H1 (cell line): Measurements from ENCODE around the gene LENG1. TPM values are rescaled to one million over a fixed set of nuclear protein-coding genes. Genes with fewer than 3 reads are reported as not detected.

Source experiments
- CREB1 ChIP-seq: IDR thresholded peaks from 2 replicates; pipeline ENCODE4 v1.6.1; 2012; ENCODE audit warnings: inconsistent platforms
- JUN ChIP-seq: IDR thresholded peaks from 2 replicates; pipeline ENCODE4 v1.6.1; 2011; ENCODE audit warnings: low read depth, mild to moderate bottlenecking, improper control_type of control experiment, low read length
- POLR2A ChIP-seq, 2 experiments: IDR thresholded peaks; 1 replicate in 1 of 2; 2 replicates in 1 of 2; pipeline ENCODE4 v1.6.1; 2011; ENCODE audit warnings: low read depth in 2 of 2, low read length in 2 of 2, mild to moderate bottlenecking in 2 of 2; ENCODE audit errors: control extremely low read depth in 1 of 2
- SP1 ChIP-seq: IDR thresholded peaks from 2 replicates; pipeline ENCODE4 v1.6.1; 2011; ENCODE audit warnings: low read depth, low read length
- polyA plus RNA-seq, 7 experiments: library from polyadenylated mRNA; depleted of rRNA in 3 of 7; stranded (reverse) in 5 of 7; unstranded in 2 of 7; fragments of >200 nt in 5 of 7; fragments of 200-250 nt in 2 of 7; gene quantifications; 1 replicate in 5 of 7; 2 replicates in 1 of 7; 4 replicates in 1 of 7; pipeline versions ENCODE4 v1.2.1 to v1.2.3, GENCODE V29; 2011 to 2013; ENCODE audit warnings: missing spikeins in 2 of 7, mixed read lengths in 2 of 7
- total RNA-seq: library from RNA; stranded (reverse); fragmentation: NEBNext Ultra II Directional; extraction: Animal tissue kit (Norgen Biotek cat#: 25700); gene quantifications from 2 replicates; pipeline ENCODE4 v1.2.1, GENCODE V29; 2021
- TF ChIP-seq, protein P1 (sequence below), 3 experiments: IDR thresholded peaks; 1 replicate in 2 of 3; 2 replicates in 1 of 3; pipeline versions ENCODE4 v1.5.1 to v1.6.1; 2011; ENCODE audit warnings: low read length in 3 of 3, mild to moderate bottlenecking in 3 of 3, inconsistent platforms in 2 of 3, low read depth in 1 of 3, moderate library complexity in 1 of 3; ENCODE audit not compliant: insufficient read depth in 1 of 3; ENCODE audit errors: control extremely low read depth in 1 of 3
- TF ChIP-seq, protein P2 (sequence below): fragments of 300-600 bp; sonication (generic); IDR thresholded peaks from 2 replicates; pipeline ENCODE4 v1.7.1; 2012; ENCODE audit warnings: low read length, moderate library complexity, mild to moderate bottlenecking, inconsistent platforms; ENCODE audit not compliant: insufficient replicate concordance

The LENG1 gene
- total and polyA plus RNA-seq, 2 of the 8 experiments (the other 6 are each of a cell fraction or from before 2014, with no cell fraction given), result 1.2 to 4.4 TPM

DNA sequence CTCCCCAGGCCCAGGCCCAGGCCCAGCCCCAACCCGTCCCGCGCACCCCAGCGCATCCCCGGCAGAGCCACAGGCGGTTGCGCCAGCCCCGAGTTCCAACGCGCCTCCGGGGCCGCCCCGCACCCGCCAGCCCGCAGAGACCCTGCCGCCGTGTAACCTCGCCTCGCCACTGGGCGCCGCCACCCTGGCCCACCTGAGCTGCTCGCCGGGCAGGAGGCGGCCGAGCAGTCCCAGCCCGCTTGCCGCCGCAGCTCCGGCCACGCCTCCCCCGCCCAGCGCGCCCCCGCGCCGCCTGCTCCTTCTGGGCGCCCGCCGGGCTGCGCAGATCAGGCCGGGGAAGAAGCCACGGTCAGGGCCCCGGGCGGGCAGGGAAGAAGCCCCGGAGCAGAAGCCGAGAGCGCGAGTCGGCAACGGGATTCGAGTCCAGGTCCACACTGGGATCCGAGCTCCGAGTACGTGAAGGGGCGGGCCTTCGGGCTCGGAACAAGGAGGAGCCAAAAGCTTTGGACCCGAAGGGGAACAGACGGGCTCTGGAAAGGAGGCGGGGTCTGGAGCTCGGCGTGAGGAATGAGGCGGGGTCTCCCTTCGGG, 29.7 kb upstream of the LENG1 start, which contains the start of gene MBOAT7 (continued):
- TF ChIP-seq, protein P1, sequence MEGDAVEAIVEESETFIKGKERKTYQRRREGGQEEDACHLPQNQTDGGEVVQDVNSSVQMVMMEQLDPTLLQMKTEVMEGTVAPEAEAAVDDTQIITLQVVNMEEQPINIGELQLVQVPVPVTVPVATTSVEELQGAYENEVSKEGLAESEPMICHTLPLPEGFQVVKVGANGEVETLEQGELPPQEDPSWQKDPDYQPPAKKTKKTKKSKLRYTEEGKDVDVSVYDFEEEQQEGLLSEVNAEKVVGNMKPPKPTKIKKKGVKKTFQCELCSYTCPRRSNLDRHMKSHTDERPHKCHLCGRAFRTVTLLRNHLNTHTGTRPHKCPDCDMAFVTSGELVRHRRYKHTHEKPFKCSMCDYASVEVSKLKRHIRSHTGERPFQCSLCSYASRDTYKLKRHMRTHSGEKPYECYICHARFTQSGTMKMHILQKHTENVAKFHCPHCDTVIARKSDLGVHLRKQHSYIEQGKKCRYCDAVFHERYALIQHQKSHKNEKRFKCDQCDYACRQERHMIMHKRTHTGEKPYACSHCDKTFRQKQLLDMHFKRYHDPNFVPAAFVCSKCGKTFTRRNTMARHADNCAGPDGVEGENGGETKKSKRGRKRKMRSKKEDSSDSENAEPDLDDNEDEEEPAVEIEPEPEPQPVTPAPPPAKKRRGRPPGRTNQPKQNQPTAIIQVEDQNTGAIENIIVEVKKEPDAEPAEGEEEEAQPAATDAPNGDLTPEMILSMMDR (IDR thresholded peaks at IDR 0.05; ENCODE audit: control extremely low read depth in 1 of 3, insufficient read depth in 1 of 3, low read depth in 1 of 3, low read length in 3 of 3), result peak; percentile 9 to 48 (median 25)
- TF ChIP-seq CREB1, result 0 out of 2 replicates have a peak, but pooled peaks have one; percentile 10
- TF ChIP-seq POLR2A (IDR thresholded peaks at IDR 0.05; ENCODE audit: control extremely low read depth in 1 of 2, low read depth in 2 of 2, low read length in 2 of 2), result no peak; a peak in 1 of 3 replicates
- TF ChIP-seq JUN, result no peak
- TF ChIP-seq, protein P2, sequence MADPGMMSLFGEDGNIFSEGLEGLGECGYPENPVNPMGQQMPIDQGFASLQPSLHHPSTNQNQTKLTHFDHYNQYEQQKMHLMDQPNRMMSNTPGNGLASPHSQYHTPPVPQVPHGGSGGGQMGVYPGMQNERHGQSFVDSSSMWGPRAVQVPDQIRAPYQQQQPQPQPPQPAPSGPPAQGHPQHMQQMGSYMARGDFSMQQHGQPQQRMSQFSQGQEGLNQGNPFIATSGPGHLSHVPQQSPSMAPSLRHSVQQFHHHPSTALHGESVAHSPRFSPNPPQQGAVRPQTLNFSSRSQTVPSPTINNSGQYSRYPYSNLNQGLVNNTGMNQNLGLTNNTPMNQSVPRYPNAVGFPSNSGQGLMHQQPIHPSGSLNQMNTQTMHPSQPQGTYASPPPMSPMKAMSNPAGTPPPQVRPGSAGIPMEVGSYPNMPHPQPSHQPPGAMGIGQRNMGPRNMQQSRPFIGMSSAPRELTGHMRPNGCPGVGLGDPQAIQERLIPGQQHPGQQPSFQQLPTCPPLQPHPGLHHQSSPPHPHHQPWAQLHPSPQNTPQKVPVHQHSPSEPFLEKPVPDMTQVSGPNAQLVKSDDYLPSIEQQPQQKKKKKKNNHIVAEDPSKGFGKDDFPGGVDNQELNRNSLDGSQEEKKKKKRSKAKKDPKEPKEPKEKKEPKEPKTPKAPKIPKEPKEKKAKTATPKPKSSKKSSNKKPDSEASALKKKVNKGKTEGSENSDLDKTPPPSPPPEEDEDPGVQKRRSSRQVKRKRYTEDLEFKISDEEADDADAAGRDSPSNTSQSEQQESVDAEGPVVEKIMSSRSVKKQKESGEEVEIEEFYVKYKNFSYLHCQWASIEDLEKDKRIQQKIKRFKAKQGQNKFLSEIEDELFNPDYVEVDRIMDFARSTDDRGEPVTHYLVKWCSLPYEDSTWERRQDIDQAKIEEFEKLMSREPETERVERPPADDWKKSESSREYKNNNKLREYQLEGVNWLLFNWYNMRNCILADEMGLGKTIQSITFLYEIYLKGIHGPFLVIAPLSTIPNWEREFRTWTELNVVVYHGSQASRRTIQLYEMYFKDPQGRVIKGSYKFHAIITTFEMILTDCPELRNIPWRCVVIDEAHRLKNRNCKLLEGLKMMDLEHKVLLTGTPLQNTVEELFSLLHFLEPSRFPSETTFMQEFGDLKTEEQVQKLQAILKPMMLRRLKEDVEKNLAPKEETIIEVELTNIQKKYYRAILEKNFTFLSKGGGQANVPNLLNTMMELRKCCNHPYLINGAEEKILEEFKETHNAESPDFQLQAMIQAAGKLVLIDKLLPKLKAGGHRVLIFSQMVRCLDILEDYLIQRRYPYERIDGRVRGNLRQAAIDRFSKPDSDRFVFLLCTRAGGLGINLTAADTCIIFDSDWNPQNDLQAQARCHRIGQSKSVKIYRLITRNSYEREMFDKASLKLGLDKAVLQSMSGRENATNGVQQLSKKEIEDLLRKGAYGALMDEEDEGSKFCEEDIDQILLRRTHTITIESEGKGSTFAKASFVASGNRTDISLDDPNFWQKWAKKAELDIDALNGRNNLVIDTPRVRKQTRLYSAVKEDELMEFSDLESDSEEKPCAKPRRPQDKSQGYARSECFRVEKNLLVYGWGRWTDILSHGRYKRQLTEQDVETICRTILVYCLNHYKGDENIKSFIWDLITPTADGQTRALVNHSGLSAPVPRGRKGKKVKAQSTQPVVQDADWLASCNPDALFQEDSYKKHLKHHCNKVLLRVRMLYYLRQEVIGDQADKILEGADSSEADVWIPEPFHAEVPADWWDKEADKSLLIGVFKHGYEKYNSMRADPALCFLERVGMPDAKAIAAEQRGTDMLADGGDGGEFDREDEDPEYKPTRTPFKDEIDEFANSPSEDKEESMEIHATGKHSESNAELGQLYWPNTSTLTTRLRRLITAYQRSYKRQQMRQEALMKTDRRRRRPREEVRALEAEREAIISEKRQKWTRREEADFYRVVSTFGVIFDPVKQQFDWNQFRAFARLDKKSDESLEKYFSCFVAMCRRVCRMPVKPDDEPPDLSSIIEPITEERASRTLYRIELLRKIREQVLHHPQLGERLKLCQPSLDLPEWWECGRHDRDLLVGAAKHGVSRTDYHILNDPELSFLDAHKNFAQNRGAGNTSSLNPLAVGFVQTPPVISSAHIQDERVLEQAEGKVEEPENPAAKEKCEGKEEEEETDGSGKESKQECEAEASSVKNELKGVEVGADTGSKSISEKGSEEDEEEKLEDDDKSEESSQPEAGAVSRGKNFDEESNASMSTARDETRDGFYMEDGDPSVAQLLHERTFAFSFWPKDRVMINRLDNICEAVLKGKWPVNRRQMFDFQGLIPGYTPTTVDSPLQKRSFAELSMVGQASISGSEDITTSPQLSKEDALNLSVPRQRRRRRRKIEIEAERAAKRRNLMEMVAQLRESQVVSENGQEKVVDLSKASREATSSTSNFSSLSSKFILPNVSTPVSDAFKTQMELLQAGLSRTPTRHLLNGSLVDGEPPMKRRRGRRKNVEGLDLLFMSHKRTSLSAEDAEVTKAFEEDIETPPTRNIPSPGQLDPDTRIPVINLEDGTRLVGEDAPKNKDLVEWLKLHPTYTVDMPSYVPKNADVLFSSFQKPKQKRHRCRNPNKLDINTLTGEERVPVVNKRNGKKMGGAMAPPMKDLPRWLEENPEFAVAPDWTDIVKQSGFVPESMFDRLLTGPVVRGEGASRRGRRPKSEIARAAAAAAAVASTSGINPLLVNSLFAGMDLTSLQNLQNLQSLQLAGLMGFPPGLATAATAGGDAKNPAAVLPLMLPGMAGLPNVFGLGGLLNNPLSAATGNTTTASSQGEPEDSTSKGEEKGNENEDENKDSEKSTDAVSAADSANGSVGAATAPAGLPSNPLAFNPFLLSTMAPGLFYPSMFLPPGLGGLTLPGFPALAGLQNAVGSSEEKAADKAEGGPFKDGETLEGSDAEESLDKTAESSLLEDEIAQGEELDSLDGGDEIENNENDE, result no peak
- TF ChIP-seq SP1, result peak; percentile 88
